A549 (cell line): ENCODE results near the gene PCSK6.

Experiments
- BHLHE40 ChIP-seq: IDR thresholded peaks from 2 replicates; pipeline ENCODE4 v1.6.1; 2012; ENCODE audit warnings: low read depth, low read length, inconsistent platforms
- CBX8 ChIP-seq: fragments of 200-600 bp; sonication (generic); IDR thresholded peaks from 2 replicates; pipeline ENCODE4 v1.6.1; 2016
- EP300 ChIP-seq, 2 experiments: fragments of >200 bp; sonication (Bioruptor Twin); formaldehyde crosslinking; IDR thresholded peaks; 2 replicates in 1 of 2; 3 replicates in 1 of 2; pipeline ENCODE4 v1.6.1; 2016 to 2017
- HOXB5 ChIP-seq: fragments of 250-450 bp; sonication (Bioruptor Pico); IDR thresholded peaks from 2 replicates; pipeline ENCODE4 v1.5.0; 2020; ENCODE audit warnings: mild to moderate bottlenecking, moderate library complexity
- JUNB ChIP-seq: fragments of >200 bp; sonication (Bioruptor Twin); formaldehyde crosslinking; IDR thresholded peaks from 2 replicates; pipeline ENCODE4 v1.6.1; 2016
- MYC ChIP-seq: IDR thresholded peaks from 2 replicates; pipeline ENCODE4 v1.6.1; 2012; ENCODE audit warnings: mild to moderate bottlenecking, inconsistent platforms, low read length, improper control_type of control experiment, borderline replicate concordance
- SMC3 ChIP-seq: fragments of >200 bp; sonication (Bioruptor Twin); formaldehyde crosslinking; IDR thresholded peaks from 3 replicates; pipeline ENCODE4 v1.6.1; 2018; ENCODE audit warnings: inconsistent platforms
- TP53 ChIP-seq: fragments of 250-450 bp; sonication (Bioruptor Pico); IDR thresholded peaks from 2 replicates; pipeline ENCODE4 v1.5.0; 2021; ENCODE audit warnings: mild to moderate bottlenecking, moderate library complexity
- TF ChIP-seq, protein P1 (sequence below): fragments of >200 bp; sonication (Bioruptor Twin); formaldehyde crosslinking; IDR thresholded peaks from 3 replicates; pipeline ENCODE4 v1.5.1; 2016
- TF ChIP-seq, protein P2 (sequence below): IDR thresholded peaks from 2 replicates; pipeline ENCODE4 v1.6.1; 2012
- TF ChIP-seq, protein P3 (sequence below): fragments of 200-600 bp; sonication (generic); IDR thresholded peaks from 2 replicates; pipeline ENCODE4 v1.6.1; 2016; ENCODE audit warnings: antibody characterized with exemption, mild to moderate bottlenecking, moderate library complexity
- TF ChIP-seq, protein P4 (sequence below): fragments of 150-350 bp; IDR thresholded peaks from 2 replicates; pipeline ENCODE4 v1.6.1; 2014; ENCODE audit warnings: low read depth, mild to moderate bottlenecking, low read length
- TF ChIP-seq, protein P5 (sequence below): IDR thresholded peaks from 2 replicates; pipeline ENCODE4 v1.6.1; 2012

DNA sequence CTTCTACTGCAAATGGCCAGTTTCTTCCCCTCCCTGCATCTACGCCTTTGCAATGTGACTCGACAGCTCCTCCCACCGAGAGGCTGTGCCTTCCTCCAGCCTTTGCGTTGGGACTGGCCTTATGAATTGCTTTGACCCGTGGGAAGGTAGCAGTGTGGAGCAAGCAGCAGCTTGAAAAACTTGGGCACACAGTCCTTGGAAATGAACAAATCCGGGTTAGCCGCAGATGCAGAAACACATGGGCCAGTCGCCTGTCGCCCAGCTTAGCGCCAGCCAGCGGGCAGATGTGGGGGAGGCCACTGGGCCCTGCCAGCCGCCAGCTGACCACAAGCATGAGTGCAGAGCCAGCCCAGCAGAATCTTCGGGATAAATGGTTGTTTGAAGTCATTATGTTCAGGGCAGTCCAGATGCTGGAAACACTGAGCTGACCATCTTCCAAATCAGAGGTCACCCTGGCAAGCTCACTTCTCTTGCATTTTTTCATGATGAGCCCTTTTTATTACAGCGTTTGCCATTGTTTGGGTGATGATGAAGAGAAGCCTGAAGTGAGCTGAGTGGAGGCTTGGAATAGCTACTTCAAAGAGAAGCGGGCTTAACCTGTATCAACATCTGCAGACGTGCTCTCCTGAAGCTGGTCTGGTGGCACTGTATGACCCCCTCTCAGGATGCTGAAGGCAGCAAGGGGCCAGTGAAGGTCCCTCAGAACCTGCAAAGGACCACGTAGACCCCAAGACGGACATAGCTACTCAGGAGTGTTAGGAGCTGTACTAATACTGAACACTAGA lies 222.0 kb downstream of the PCSK6 start:
- TF ChIP-seq, protein P1, sequence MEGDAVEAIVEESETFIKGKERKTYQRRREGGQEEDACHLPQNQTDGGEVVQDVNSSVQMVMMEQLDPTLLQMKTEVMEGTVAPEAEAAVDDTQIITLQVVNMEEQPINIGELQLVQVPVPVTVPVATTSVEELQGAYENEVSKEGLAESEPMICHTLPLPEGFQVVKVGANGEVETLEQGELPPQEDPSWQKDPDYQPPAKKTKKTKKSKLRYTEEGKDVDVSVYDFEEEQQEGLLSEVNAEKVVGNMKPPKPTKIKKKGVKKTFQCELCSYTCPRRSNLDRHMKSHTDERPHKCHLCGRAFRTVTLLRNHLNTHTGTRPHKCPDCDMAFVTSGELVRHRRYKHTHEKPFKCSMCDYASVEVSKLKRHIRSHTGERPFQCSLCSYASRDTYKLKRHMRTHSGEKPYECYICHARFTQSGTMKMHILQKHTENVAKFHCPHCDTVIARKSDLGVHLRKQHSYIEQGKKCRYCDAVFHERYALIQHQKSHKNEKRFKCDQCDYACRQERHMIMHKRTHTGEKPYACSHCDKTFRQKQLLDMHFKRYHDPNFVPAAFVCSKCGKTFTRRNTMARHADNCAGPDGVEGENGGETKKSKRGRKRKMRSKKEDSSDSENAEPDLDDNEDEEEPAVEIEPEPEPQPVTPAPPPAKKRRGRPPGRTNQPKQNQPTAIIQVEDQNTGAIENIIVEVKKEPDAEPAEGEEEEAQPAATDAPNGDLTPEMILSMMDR, result no peak
- TF ChIP-seq, protein P2, sequence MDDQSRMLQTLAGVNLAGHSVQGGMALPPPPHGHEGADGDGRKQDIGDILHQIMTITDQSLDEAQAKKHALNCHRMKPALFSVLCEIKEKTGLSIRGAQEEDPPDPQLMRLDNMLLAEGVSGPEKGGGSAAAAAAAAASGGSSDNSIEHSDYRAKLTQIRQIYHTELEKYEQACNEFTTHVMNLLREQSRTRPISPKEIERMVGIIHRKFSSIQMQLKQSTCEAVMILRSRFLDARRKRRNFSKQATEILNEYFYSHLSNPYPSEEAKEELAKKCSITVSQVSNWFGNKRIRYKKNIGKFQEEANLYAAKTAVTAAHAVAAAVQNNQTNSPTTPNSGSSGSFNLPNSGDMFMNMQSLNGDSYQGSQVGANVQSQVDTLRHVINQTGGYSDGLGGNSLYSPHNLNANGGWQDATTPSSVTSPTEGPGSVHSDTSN, result no peak
- TF ChIP-seq SMC3 (no peak), MYC (no peak), HOXB5 (CRISPR knock-in tag) (no peak), JUNB (no peak), CBX8 (no peak), EP300 (IDR thresholded peaks at IDR 0.05) (no peak), TP53 (CRISPR knock-in tag) (no peak), BHLHE40 (no peak)
- TF ChIP-seq, protein P3, sequence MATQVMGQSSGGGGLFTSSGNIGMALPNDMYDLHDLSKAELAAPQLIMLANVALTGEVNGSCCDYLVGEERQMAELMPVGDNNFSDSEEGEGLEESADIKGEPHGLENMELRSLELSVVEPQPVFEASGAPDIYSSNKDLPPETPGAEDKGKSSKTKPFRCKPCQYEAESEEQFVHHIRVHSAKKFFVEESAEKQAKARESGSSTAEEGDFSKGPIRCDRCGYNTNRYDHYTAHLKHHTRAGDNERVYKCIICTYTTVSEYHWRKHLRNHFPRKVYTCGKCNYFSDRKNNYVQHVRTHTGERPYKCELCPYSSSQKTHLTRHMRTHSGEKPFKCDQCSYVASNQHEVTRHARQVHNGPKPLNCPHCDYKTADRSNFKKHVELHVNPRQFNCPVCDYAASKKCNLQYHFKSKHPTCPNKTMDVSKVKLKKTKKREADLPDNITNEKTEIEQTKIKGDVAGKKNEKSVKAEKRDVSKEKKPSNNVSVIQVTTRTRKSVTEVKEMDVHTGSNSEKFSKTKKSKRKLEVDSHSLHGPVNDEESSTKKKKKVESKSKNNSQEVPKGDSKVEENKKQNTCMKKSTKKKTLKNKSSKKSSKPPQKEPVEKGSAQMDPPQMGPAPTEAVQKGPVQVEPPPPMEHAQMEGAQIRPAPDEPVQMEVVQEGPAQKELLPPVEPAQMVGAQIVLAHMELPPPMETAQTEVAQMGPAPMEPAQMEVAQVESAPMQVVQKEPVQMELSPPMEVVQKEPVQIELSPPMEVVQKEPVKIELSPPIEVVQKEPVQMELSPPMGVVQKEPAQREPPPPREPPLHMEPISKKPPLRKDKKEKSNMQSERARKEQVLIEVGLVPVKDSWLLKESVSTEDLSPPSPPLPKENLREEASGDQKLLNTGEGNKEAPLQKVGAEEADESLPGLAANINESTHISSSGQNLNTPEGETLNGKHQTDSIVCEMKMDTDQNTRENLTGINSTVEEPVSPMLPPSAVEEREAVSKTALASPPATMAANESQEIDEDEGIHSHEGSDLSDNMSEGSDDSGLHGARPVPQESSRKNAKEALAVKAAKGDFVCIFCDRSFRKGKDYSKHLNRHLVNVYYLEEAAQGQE, result no peak
- TF ChIP-seq, protein P4, sequence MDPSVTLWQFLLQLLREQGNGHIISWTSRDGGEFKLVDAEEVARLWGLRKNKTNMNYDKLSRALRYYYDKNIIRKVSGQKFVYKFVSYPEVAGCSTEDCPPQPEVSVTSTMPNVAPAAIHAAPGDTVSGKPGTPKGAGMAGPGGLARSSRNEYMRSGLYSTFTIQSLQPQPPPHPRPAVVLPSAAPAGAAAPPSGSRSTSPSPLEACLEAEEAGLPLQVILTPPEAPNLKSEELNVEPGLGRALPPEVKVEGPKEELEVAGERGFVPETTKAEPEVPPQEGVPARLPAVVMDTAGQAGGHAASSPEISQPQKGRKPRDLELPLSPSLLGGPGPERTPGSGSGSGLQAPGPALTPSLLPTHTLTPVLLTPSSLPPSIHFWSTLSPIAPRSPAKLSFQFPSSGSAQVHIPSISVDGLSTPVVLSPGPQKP, result no peak
- TF ChIP-seq, protein P5, sequence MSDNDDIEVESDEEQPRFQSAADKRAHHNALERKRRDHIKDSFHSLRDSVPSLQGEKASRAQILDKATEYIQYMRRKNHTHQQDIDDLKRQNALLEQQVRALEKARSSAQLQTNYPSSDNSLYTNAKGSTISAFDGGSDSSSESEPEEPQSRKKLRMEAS, result no peak
